SK-N-SH treated with all-trans-retinoic acid at 6 μM for 48 hours (cell line): ENCODE measurements around the gene CACNA1C.

Experiments
- ATAC-seq: fragments of 200-7000 bp; cut with Tn5 transposase; 3 replicates; pipeline ENCODE4 v1.9.1; 2020; ENCODE audit warnings: mild to moderate bottlenecking, moderate library complexity
- ARNTL ChIP-seq: fragments of 450-650 bp; formaldehyde crosslinking; IDR thresholded peaks from 2 replicates; pipeline ENCODE4 v1.5.0; 2020; ENCODE audit warnings: low read depth, mild to moderate bottlenecking, moderate library complexity, borderline replicate concordance
- BACH2 ChIP-seq: fragments of 250-450 bp; sonication (Bioruptor Pico); IDR thresholded peaks from 2 replicates; pipeline ENCODE4 v1.9.0; 2021; ENCODE audit warnings: mild to moderate bottlenecking, borderline replicate concordance
- CREB5 ChIP-seq: fragments of 250-450 bp; sonication (Bioruptor Pico); IDR thresholded peaks from 2 replicates; pipeline ENCODE4 v1.5.1; 2020; ENCODE audit warnings: low read depth, mild to moderate bottlenecking, moderate library complexity
- CSRNP3 ChIP-seq: fragments of 250-450 bp; sonication (Bioruptor Pico); IDR thresholded peaks from 2 replicates; pipeline ENCODE4 v1.5.1; 2021; ENCODE audit warnings: mild to moderate bottlenecking, moderate library complexity
- ESRRG ChIP-seq: fragments of 250-450 bp; sonication (Bioruptor Pico); IDR thresholded peaks from 2 replicates; pipeline ENCODE4 v1.6.1; 2021; ENCODE audit warnings: mild to moderate bottlenecking
- GLIS3 ChIP-seq: fragments of 250-450 bp; sonication (Bioruptor Pico); IDR thresholded peaks from 2 replicates; pipeline ENCODE4 v1.5.0; 2020; ENCODE audit warnings: mild to moderate bottlenecking, moderate library complexity
- OSR1 ChIP-seq: fragments of 250-450 bp; sonication (Bioruptor Pico); IDR thresholded peaks from 2 replicates; pipeline ENCODE4 v1.8.0; 2022; ENCODE audit warnings: moderate library complexity, mild to moderate bottlenecking, inconsistent platforms
- PATZ1 ChIP-seq: fragments of 250-450 bp; sonication (Bioruptor Pico); IDR thresholded peaks from 2 replicates; pipeline ENCODE4 v1.8.0; 2020; ENCODE audit warnings: mild to moderate bottlenecking, moderate library complexity, borderline replicate concordance
- POU6F1 ChIP-seq: fragments of 250-450 bp; sonication (Bioruptor Pico); IDR thresholded peaks from 2 replicates; pipeline ENCODE4 v1.8.0; 2021; ENCODE audit warnings: low read depth, mild to moderate bottlenecking, moderate library complexity, borderline replicate concordance
- PPARA ChIP-seq: fragments of 250-450 bp; sonication (Bioruptor Pico); IDR thresholded peaks from 2 replicates; pipeline ENCODE4 v1.5.0; 2020; ENCODE audit warnings: mild to moderate bottlenecking, borderline replicate concordance
- RARB ChIP-seq: fragments of 250-450 bp; sonication (Bioruptor Pico); IDR thresholded peaks from 2 replicates; pipeline ENCODE4 v1.8.0; 2021; ENCODE audit warnings: mild to moderate bottlenecking, moderate library complexity
- SNAI2 ChIP-seq: fragments of 250-450 bp; sonication (Bioruptor Pico); IDR thresholded peaks from 2 replicates; pipeline ENCODE4 v1.5.0; 2020; ENCODE audit warnings: mild to moderate bottlenecking, moderate library complexity
- TCF4 ChIP-seq: fragments of 250-450 bp; sonication (Bioruptor Pico); IDR thresholded peaks from 2 replicates; pipeline ENCODE4 v1.8.0; 2021; ENCODE audit warnings: mild to moderate bottlenecking, moderate library complexity, borderline replicate concordance
- TSHZ2 ChIP-seq: fragments of 250-450 bp; sonication (Bioruptor Pico); IDR thresholded peaks from 2 replicates; pipeline ENCODE4 v1.5.0; 2020; ENCODE audit warnings: mild to moderate bottlenecking, moderate library complexity
- ZFP3 ChIP-seq: fragments of 250-450 bp; sonication (Bioruptor Pico); IDR thresholded peaks from 2 replicates; pipeline ENCODE4 v1.5.0; 2020; ENCODE audit warnings: mild to moderate bottlenecking, moderate library complexity
- ZFP30 ChIP-seq: fragments of 450-650 bp; formaldehyde crosslinking; IDR thresholded peaks from 2 replicates; pipeline ENCODE4 v1.5.0; 2022; ENCODE audit warnings: mild to moderate bottlenecking, moderate library complexity
- ZNF565 ChIP-seq: fragments of 450-650 bp; formaldehyde crosslinking; conservative IDR thresholded peaks from 2 replicates; pipeline ENCODE4 v1.5.0; 2020; ENCODE audit warnings: low read depth, mild to moderate bottlenecking, moderate library complexity
- ZNF70 ChIP-seq: fragments of 450-650 bp; formaldehyde crosslinking; IDR thresholded peaks from 2 replicates; pipeline ENCODE4 v1.5.0; 2020; ENCODE audit warnings: mild to moderate bottlenecking, moderate library complexity
- ZNF8 ChIP-seq: fragments of 450-650 bp; formaldehyde crosslinking; IDR thresholded peaks from 2 replicates; pipeline ENCODE4 v1.5.0; 2020; ENCODE audit warnings: mild to moderate bottlenecking, moderate library complexity

Gene CACNA1C

GRCh38 chr12:2014231-2014630 is 38.6 kb upstream of the CACNA1C start:
- ATAC-seq, result no peak
- no peak for TF ChIP-seq ZFP3 (CRISPR knock-in tag)
- no peak for TF ChIP-seq POU6F1 (CRISPR knock-in tag)
- no peak for TF ChIP-seq BACH2 (CRISPR knock-in tag)

- TF ChIP-seq PPARA (CRISPR knock-in tag) (no peak), PATZ1 (CRISPR knock-in tag) (no peak), GLIS3 (CRISPR knock-in tag) (no peak), ZNF565 (CRISPR knock-in tag) (no peak), ZFP30 (CRISPR knock-in tag) (no peak), POU6F1 (CRISPR knock-in tag) (no peak), ZNF70 (CRISPR knock-in tag) (no peak)
- no peak for ATAC-seq
Measured at GRCh38 chr12:2016862-2017545, 35.8 kb upstream of the CACNA1C start.

- TF ChIP-seq TSHZ2, result no peak
- no peak for TF ChIP-seq CREB5 (CRISPR knock-in tag)
- no peak for TF ChIP-seq SNAI2
- TF ChIP-seq BACH2 (CRISPR knock-in tag), result no peak
- no peak for TF ChIP-seq ZNF8 (CRISPR knock-in tag)
- TF ChIP-seq CSRNP3 (CRISPR knock-in tag), result no peak
- TF ChIP-seq OSR1 (CRISPR knock-in tag), result no peak
- TF ChIP-seq ZFP30 (CRISPR knock-in tag), result no peak
- TF ChIP-seq ZFP3 (CRISPR knock-in tag), result no peak
- TF ChIP-seq RARB, result no peak
- TF ChIP-seq PPARA (CRISPR knock-in tag), result no peak
- TF ChIP-seq GLIS3 (CRISPR knock-in tag), result no peak
- no peak for TF ChIP-seq TCF4
- no peak for TF ChIP-seq ESRRG (CRISPR knock-in tag)
- TF ChIP-seq PATZ1 (CRISPR knock-in tag), result no peak
- TF ChIP-seq ARNTL, result no peak
- ATAC-seq, result no peak
Measured at GRCh38 chr12:2017546-2018337, 35.0 kb upstream of the CACNA1C start.
